HG02571 (cell line): ENCODE data around the gene SLC7A14.

ENCODE experiments used
- ATAC-seq: cut with Tn5 transposase; IDR thresholded peaks from one replicate; pipeline ENCODE4 v1.9.1; 2021; ENCODE audit warnings: mild to moderate bottlenecking, moderate library complexity; ENCODE audit not compliant: unreplicated experiment

Gene SLC7A14

GRCh38 chr3:170585937-170586310, at the start of gene SLC7A14:
TSS of gene SLC7A14 (minus strand) at chr3:170586075. CDS start at chr3:170526936, 59,139 bp downstream.
- no peak for ATAC-seq

GRCh38 chr3:170635385-170635735, 49.5 kb upstream of the SLC7A14 start:
- no peak for ATAC-seq

GRCh38 chr3:170634663-170635384, 48.9 kb upstream of the SLC7A14 start:
- ATAC-seq = peak; percentile 70

- ATAC-seq = no peak
Measured at GRCh38 chr3:170633573-170633972, 47.7 kb upstream of the SLC7A14 start.

- peak; percentile 72 for ATAC-seq
Measured at GRCh38 chr3:170632780-170633179, 46.9 kb upstream of the SLC7A14 start.

GRCh38 chr3:170631755-170632488, 46.0 kb upstream of the SLC7A14 start:
- ATAC-seq = no peak

- ATAC-seq = no peak
Measured at GRCh38 chr3:170623524-170623923, 37.6 kb upstream of the SLC7A14 start.

GRCh38 chr3:170622369-170623159, 36.7 kb upstream of the SLC7A14 start:
- ATAC-seq = no peak

- ATAC-seq = no peak
Measured at GRCh38 chr3:170621256-170621655, 35.4 kb upstream of the SLC7A14 start.

- ATAC-seq = no peak
Measured at GRCh38 chr3:170614214-170614966, 28.5 kb upstream of the SLC7A14 start.

GRCh38 chr3:170611751-170612150, 25.9 kb upstream of the SLC7A14 start:
- ATAC-seq = no peak

- ATAC-seq = no peak
Measured at GRCh38 chr3:170610321-170610884, 24.5 kb upstream of the SLC7A14 start.

GRCh38 chr3:170608475-170608874, 22.6 kb upstream of the SLC7A14 start:
- no peak for ATAC-seq

GRCh38 chr3:170606675-170607074, 20.8 kb upstream of the SLC7A14 start:
- no peak for ATAC-seq

- ATAC-seq = no peak
Measured at GRCh38 chr3:170605490-170605889, 19.6 kb upstream of the SLC7A14 start.

- ATAC-seq = no peak
Measured at GRCh38 chr3:170603770-170604510, 18.1 kb upstream of the SLC7A14 start.

GRCh38 chr3:170602556-170602955, 16.7 kb upstream of the SLC7A14 start:
- no peak for ATAC-seq

- ATAC-seq = no peak
Measured at GRCh38 chr3:170600005-170600624, 14.2 kb upstream of the SLC7A14 start.

- no peak for ATAC-seq
Measured at GRCh38 chr3:170599091-170599490, 13.2 kb upstream of the SLC7A14 start.
